Measurements from ENCODE around the gene PTPRA.

PTPRA gene

DNA sequence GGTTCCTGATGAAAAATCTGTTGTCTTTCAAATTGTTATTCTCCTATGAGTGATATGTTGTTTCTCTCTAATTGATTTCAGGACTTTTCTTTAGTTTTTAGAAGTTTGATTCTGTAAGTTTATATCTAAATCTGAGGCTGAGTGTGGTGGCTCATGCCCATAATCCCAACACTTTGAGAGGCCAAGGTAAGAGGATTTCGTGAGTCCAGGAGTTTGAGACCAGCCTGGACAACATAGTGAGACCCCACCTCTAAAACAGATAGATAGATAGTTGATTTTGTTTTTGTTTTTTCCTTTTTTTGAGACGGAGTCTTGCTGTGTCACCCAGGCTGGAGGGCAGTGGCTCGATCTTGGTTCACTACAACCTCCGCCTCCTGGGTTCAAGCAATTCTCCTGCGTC is 64.6 kb downstream of the PTPRA start:
- no peak for DNase-seq

DNA sequence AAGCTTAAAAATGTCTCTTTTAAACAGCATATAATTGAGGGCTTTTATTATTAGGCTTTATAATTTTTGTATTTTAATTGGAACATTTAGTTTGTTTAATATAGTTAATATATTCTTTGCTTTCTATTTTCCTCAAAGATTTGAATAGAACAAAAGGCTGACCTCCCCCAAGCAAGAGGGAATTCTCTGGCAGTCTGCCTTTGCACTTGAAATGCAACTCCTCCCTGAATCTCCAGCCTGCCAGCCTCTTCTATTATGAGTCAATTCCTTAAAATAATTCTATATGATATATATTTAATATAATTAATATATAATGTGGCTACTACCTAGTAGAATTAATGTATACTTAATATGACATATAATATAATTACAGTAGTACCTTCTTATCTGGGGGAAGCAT is 69.2 kb downstream of the PTPRA start:
- DNase-seq, result no peak

DNA sequence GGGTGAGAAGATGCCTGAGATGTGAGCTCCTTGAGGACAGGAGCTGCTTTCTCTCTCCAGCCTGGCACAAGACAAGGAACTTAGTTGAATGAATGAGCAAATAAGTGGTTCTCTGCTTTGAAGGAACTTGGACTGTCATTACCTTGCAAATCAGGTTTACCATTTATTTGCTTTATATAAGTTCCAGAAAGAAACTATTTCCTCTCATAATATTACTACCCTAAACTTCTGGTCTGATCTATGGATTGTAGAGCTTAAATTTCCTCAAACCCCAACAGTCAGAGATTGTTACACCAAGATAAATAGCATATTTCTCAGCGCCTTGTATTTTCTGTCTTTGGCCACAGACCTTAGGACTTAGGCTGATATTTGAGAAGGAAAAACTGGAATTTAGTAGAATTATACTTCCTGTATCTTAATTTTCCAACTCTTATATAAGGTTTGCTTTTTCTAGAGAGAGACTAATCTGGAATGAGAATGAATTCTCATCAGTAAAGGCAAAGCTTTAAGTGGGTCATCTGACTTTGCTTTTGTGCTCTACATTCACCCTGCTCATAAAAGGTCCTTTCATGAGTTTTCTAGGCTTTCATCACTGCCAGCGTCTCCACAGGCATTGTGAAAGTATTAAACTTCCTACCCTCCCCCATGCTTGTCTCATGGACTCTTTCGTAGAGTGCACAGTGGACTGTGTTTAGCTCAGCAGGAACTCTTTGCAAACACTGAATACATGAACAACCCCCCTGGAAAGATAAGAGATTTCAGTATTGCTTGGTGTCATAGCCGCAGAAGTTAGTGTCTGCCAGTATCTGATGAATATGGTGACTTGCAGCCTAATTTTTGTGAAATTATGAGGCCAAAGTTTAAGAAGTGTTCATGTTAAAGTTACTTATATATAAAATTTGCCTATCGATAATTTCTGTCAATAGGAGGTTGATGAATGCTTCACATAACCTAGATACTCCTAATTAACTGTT is 74.0 kb downstream of the PTPRA start:
- DNase-seq, result no peak

DNA sequence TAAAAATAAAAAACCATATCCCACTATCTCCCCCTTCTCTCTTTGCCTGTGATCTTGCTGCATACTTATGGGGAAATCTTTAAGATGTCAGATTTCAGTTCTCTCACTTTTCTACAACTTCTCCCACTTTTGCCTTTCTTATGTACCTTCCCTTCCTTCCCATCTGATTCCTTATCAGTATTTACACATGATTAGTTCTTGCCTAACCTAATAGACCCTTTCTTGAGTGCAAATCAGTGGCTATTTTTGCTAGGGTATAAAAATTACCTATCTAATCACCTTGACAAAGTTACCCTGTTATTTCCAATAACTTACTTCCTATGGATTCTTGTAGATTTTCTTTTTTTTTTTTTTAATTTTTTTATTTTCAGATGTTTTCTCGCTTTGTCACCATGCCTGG is 75.7 kb downstream of the PTPRA start:
- DNase-seq, result no peak

DNA sequence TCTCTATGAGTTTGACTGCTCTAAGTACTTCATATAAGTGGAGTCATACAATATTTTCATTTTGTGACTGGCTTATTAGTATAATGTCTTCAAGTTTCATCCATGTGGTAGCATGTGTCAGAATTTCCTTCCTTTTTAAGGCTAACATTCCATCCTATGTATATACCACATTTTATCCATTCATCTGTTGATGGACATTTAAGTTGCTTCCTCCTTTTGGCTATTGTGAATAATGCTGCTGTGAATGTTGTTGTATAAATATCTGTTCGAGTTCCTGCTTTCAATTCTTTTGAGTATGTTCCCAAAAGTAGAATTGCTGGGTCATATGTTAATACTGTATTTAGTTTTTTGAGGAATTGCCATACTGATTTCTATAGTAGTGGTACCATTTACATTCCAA is 79.5 kb downstream of the PTPRA start:
- DNase-seq, result no peak

DNA sequence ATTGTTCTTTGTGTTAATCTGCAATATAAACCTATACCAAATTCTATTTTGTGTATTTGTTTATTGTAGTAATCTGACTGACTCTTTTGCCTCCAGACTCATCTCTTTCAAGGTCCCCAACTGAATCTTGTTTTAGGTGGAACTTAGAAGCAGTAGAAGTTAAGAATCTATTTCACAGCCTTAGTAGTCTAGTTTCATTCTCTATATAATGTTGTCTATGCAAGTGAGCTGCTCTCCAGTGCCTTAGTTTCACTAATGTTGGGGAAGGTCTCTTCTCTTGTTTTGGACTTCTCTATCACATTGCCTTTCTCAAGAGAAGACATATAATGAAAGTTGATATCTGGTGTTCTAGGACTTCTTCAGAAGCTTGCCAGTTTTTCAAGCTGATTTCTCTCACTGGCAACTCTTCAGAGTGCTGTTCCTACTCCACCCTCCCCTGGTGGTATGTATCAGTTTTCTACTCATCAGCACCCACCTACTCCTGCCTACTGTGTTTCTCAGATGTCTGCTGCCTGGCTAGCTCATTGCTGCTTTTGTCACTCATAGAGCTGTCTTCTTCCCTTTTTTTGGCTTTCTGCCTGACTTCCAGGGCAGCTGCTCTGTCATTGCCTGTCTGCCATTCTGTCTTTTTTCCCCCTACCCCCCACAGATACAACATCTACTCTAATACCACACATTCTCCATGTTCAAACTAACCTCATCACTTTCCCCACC is 82.1 kb downstream of the PTPRA start:
- DNase-seq, result no peak

DNA sequence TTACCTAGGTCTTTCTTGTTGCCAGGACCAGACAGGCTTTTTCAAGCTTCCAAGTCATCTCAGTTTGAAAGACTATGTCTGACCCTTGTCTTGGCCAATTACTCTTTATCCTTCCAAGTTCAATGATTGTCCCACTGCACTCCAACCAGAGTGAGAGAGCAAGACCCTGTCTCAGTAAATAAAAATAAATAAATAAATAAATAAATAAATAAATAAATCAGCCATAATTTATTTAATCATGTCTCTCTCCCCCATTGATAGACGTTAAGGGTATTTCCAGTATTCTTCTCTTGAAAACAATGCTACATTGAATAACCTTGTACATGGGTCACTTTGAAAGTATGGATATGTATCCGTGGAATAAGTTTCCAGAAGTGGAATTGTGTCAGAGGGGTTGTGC is 83.2 kb downstream of the PTPRA start:
- DNase-seq, result no peak

DNA sequence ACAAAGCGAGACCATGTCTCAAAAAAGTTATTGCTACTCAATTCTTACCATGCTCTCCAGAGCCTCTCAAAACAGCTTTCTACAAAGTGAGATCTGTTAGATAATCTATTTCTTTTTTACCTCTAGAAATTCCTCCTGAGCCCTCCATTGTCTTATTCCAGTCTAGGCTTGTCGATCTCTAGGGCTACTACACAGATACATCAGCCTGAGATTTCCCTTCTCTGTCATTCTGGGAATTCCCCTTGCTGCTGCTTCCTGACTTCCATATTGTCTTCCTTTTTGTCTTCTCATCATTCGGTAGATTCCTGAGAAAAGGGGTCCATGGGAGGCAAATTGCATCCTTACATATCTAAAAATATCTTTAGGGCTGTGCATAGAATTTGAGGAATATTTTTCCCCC is 94.6 kb downstream of the PTPRA start:
- no peak for DNase-seq

DNA sequence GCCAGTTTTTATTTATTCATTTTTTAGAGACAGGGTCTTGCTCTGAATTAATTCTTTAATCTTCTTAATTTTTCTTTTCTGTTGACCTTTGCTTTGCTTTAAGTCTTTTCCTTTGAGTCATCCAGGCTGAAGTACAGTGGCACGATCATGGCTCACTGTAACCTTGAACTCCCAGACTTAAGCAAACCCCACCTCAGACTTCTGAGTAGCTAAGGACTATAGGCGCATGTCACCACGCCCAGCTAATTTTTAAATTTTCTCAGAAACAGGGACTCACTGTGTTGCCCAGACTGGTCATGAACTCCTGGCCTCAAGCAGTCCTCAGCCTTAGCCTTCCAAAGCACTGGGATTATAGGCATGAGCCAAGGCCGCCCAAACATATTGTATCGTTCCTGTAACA is 98.8 kb downstream of the PTPRA start:
- no peak for DNase-seq

DNA sequence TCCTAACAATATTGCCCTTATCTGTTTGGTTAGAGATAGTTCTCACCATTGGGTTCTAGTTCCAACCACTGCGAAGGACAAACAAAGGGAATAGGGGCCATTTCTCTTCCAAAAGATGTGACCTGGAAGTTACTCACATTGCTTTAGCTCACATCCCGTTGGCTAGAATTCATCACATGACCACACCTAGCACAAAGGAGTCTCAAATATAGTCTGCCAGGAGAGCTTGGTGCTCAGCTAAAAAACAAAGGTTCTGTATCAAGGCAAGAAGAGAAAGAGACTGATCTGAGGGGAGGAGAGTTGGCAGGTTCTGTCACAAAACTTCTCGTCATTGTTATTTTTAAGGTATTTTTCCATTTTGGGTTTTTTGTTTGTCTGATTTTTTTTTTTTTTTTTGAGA is 100.3 kb downstream of the PTPRA start:
- no peak for DNase-seq

DNA sequence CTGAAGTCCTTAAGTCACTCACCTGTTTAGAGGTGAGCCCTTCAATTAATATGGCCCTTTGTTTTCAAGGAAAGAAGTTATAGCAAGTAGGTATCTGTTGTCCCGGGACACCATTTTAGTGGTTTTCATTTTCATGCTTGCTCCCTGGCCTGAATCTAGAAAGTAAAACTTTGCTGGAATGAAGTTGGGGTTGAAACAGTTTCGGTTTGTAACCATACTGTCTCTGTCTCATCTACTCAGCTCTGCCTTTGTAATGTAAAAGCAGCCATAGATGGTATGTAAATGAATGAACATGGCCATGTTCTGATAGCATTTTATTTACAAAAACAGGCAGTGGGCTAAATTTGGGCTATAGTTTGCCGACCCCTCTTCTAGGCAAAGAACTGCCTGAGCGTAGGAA is 105.2 kb downstream of the PTPRA start:
- no peak for DNase-seq

DNA sequence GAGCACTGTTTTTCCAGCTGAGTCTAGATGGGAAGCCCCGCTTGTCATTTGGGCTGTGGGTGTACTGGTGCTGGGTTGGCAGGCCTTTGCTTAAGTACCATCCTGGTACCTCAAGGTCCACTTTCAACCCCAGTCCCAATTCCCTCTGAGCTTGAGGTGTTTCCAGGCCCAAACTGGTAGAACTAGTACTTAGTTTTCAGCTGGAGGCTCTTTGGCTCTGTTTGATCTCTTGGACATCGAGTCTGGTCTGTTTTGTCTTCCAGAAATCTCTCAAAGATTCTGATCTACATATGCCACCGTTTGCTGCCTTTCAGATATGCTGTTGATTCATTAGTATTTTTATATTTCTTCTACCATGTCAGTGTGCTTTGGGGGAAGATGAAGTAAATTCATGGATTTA is 108.4 kb downstream of the PTPRA start:
- DNase-seq, result no peak

DNA sequence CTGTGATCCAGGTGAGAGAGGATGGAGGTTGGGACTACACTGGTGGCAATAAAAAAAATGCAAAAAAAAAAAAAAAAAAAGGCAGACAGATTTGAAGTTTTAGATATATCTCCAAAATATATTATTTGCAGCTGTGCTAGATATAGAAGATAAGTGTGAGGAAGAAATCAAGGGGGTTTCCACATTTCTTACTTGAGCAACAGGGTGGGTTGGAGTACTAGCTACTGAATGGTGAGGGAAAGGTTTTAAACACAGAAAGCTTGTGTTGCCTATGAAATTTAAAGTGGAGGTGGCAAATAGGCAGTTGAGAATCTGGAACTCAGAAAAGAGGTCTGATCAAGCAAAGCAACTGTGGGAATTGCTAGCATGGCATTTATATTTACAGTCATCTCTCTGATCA is 110.2 kb downstream of the PTPRA start:
- DNase-seq, result no peak

DNA sequence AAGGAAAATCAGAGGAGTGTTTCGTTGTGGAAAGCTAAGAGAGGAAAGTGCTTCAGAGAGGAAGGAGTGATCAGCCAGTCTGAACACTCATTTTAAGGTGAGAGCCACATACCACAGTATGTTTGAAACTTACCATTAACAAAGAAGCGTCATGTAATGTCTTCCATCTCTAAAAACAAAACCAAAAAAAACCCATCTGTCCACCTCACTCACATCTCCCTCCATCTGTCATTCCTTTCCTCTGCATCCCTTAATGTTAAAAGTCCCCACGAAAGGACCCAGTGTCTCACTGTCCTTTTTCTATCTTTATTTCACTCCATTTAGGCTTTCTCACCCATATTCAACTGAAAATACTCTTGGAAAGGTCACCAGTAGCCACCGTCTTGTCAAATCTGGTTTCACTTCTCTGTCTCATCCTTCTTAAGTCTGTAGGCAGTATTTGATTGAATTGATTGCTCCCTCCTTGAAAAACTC is 110.8 kb downstream of the PTPRA start:
- DNase-seq, result no peak

DNA sequence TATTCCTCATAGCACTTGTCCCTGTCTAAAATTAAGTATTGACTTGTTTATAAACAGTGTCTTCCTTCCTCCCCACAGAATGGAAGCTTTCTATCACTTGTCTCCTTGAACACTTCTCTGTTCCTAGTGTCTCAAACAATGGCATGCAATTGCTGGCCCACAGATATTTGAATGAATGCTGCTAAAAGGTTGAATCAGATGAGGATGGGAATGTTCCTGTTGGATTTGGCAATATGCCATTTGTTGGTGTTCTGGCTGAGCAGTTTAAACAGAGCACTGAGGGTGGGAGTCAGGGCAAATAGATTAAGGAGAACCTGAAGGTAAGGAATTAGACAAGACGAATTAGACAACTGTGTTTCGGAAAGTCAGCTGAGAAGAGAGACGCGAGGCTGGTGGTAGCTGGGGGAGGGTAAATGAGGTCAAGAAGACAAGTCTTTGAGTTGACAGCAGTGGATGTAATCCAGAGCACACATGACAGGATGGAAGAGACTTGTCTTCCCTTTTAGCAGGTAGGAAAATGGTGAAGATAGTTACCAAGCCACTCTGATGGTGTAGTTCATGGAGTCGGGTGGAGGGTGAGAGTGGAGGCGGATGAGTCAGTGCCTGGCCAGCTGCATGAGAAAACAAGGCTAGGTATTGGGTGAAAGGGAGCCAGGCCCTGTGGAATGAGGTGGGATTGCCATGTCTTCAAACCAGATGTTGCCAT is 111.8 kb downstream of the PTPRA start:
- no peak for DNase-seq

DNA sequence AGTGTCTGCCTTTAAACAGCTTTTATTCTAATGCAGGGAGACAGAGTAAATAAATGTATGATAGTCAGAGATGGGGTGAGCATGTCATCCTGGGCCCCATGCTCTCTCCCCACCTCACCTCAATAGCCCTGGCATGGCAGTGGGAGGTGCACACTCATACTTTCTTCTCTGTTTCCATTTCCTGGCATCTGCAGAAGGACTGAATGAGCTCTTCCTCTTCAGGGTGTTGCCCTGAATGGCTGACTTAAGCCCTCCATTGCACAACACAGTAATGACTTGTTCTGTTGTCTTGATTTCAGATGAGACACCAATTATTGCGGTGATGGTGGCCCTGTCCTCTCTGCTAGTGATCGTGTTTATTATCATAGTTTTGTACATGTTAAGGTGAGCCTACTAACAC is 113.2 kb downstream of the PTPRA start:
- DNase-seq, result no peak

DNA sequence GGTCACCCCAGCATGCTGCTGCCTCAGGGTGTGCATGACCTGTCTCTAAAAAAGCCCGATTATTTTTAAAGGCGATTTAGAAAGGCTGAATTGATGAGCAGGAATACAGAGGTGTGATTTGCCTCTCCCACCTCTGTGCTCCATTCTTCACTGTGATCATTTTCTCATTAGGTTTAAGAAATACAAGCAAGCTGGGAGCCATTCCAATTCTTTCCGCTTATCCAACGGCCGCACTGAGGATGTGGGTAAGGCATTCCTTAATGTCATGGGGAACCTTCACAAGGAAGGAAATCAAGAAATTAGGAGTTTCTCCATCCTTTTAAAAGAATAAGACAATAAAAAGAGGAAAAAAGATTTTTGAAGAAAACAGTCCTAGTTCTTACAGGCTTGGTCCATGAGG is 114.6 kb downstream of the PTPRA start:
- DNase-seq, result no peak

DNA sequence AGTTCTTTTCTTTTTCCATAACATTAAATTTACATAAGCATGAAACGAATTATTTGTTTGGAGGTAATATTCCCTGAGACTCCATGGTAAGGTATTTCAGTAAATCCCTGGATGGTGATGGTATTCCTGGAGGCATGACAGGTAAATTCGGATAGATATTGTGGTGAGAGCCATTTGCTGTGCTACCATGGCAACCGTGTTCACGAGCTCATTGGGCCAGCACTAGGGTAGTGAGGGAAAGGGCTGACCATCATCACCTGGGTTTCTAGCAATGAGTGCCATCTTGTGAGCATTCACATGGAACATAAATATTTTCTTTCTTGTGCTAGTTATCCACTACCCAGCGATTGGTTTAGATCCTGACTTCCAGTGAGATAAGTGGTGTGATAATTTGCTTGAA is 118.3 kb downstream of the PTPRA start:
- no peak for DNase-seq

DNA sequence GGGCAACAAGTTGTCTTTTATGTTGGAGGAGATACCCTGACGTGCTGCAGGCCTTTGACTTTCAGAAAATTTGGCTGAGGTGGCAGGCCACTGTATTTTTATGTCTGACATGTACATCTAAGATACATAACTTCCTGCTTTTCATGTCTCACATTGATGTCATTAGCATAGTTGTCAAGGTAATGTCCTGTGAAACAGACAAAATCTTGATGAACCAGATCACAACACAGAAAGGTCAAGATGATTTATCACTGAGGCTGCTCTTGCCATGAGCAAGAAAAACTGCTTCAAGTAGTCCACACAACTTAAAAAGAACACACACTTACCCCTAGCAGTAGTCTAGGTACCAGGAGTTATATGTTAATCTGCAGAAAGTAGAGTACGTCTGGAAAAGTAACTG is 120.0 kb downstream of the PTPRA start:
- no peak for DNase-seq

DNA sequence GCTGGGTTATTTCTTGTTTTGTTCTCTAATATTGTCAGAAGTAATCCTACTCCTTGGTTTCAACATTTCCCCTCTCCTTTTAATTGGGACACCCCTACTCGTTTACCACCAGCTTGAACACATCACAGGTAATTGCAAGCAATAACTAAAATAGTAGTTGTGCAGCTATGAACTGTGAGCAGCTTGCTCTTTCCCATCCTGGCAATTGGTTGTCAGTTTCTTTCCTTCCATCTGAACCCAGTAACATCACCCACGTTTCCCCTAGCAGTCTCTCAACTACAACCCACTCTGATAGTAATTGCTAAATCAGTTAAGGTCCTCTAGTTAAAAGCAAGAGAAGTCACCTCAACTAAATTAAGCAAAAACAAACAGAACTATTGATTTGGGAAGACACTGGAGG is 122.5 kb downstream of the PTPRA start:
- no peak for DNase-seq

DNA sequence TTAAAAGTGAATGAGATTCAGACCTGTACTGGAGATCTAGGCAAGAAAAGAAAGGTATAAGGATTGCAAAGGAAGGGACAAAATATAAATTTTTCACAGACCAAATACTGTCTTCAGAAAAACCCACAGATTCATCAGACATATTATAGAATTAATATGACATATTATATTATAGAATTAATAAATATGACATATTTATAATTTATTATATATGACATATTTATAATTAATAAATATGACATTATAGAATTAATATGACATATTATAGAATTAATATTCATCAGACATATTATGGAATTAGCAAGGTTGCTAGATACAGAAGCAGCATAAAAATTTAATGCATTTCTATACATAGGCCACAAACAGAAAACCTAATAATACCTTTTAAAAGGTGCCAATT is 125.4 kb downstream of the PTPRA start:
- DNase-seq, result no peak

DNA sequence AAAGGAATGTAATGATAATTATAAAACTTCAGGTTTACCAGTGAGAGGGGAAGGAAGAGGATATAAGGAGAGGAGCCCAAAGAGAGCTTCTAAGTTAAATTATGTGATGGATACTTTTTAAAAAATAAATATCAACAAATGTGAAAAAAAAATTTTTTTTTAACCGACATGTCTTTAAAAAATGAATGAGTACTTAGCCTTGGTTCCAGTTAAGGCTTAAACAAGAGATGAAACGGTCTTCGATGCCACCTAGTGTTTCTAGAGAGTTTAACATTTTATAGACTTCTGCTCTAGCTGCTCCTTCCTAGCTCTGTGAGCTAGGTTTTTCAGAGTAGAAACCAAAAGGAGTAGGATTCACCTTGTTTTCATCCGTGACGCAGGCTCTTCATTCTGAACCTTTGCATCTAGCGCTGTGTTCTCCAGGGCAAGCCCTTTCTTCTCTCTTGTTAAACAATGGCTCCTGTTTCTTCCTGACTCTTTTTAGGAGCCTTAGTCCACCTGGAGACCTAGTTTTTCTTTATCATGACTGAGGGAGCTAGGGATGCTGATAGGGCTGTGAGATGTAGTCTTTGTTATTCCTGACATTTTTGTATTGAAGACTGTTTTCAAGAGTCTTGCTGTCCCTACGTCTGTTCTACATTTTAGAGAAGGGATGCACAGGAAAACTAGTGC is 127.7 kb downstream of the PTPRA start:
- DNase-seq, result no peak

DNA sequence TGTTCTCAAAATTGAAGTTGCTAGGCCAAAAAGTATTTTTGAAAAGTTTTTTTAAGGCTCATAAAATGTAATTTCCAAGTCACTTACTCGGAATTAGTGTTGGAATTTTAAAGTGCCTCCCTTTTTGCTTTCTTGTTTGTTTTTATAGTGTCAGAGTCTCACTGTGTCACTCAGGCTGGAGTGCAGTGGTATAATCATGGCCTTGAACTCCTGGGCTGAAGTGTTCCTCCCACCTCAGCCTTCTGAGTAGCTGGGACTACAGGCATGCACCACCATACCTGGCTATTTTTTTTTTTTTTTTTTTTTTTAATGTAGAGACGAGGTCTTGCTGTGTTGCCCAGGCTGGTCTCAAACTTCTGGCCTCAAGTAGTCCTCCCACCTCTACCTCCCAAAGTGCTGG is 130.1 kb downstream of the PTPRA start:
- no peak for DNase-seq
